IMR-90 (cell line): ENCODE data around the gene COL1A1. TPM values are rescaled to one million over a fixed set of nuclear protein-coding genes. Genes with fewer than 3 reads are reported as not detected.

ENCODE experiments used
- ATAC-seq: fragments of 200-7000 bp; cut with Tn5 transposase; 2 replicates; pipeline ENCODE4 v1.9.1; 2020; ENCODE audit warnings: low read depth, mild to moderate bottlenecking, moderate library complexity
- BruUV-seq: library from RNA; stranded (reverse); fragments of 400-500 nt; replicated peaks from 2 replicates; lab custom pipeline; 2021; lab: Mats Ljungman, UMichigan
- CTCF ChIA-PET: fragments of 300-600 bp; formaldehyde crosslinking; extraction: SDS; loops from one replicate; lab custom pipeline; 2021; ENCODE audit warnings: antibody characterized with exemption; lab: Yijun Ruan, JAX
- POLR2A ChIA-PET: fragments of 300-600 bp; sonication (Branson Sonifier 250); formaldehyde crosslinking; loops from one replicate; lab custom pipeline; 2022; ENCODE audit warnings: antibody characterized with exemption; ENCODE audit not compliant: unreplicated experiment; lab: Charles Lee
- DNase-seq: peaks from one replicate; pipeline ENCODE4 v3.0.0; 2013
- H2AFZ ChIP-seq: replicated peaks from 2 replicates; pipeline ENCODE3; 2013; ENCODE audit warnings: low read length, mild to moderate bottlenecking; ENCODE audit not compliant: poor library complexity
- H2AK5ac ChIP-seq: 2 replicates; pipeline ENCODE4 v1.6.1; 2013; ENCODE audit warnings: low read depth, low read length, inconsistent platforms
- H2AK9ac ChIP-seq: replicated peaks from 2 replicates; pipeline ENCODE3; 2013; ENCODE audit warnings: mild to moderate bottlenecking, low read depth, low read length, moderate library complexity; ENCODE audit not compliant: poor library complexity
- H2BK120ac ChIP-seq: 2 replicates; pipeline ENCODE4 v1.6.1; 2013; ENCODE audit warnings: low read depth, low read length, inconsistent platforms
- H2BK15ac ChIP-seq: 3 replicates; pipeline ENCODE4 v1.6.1; 2013; ENCODE audit warnings: low read depth, low read length, inconsistent platforms
- H2BK20ac ChIP-seq: 2 replicates; pipeline ENCODE4 v1.6.1; 2013; ENCODE audit warnings: low read depth, mild to moderate bottlenecking, inconsistent platforms, low read length, moderate library complexity
- H2BK5ac ChIP-seq: 2 replicates; pipeline ENCODE4 v1.6.1; 2013; ENCODE audit warnings: mild to moderate bottlenecking, low read depth, low read length, inconsistent platforms; ENCODE audit not compliant: poor library complexity, severe bottlenecking
- H3K14ac ChIP-seq: replicated peaks from 2 replicates; pipeline ENCODE4 v1.6.1; 2013; ENCODE audit warnings: low read depth, low read length, inconsistent platforms
- H3K18ac ChIP-seq: 2 replicates; pipeline ENCODE4 v1.6.1; 2013; ENCODE audit warnings: low read depth, low read length, control low read depth
- H3K23ac ChIP-seq: 2 replicates; pipeline ENCODE4 v1.6.1; 2013; ENCODE audit warnings: low read depth, low read length, inconsistent platforms
- H3K27ac ChIP-seq: 2 replicates; pipeline ENCODE4 v1.5.1; 2013; ENCODE audit warnings: mild to moderate bottlenecking, control low read depth, low read length; ENCODE audit not compliant: insufficient read depth
- H3K27me3 ChIP-seq: 2 replicates; pipeline ENCODE4 v1.6.1; 2013; ENCODE audit warnings: low read length; ENCODE audit not compliant: control insufficient read depth, insufficient read depth
- H3K36me3 ChIP-seq: 2 replicates; pipeline ENCODE4 v1.6.1; 2013; ENCODE audit warnings: low read length, mixed read lengths; ENCODE audit not compliant: control insufficient read depth, insufficient read depth
- H3K4ac ChIP-seq: 2 replicates; pipeline ENCODE4 v1.6.1; 2013; ENCODE audit warnings: low read depth, low read length, inconsistent platforms
- H3K4me1 ChIP-seq: 2 replicates; pipeline ENCODE4 v1.6.1; 2013; ENCODE audit warnings: low read length, mixed read lengths; ENCODE audit not compliant: control insufficient read depth, insufficient read depth
- H3K4me2 ChIP-seq: 2 replicates; pipeline ENCODE4 v1.6.1; 2013; ENCODE audit warnings: low read depth, mild to moderate bottlenecking, control low read depth, low read length, moderate library complexity
- H3K4me3 ChIP-seq: 2 replicates; pipeline ENCODE4 v1.5.1; 2013; ENCODE audit warnings: low read depth, mild to moderate bottlenecking, control low read depth, low read length, moderate library complexity; ENCODE audit not compliant: insufficient read depth
- H3K56ac ChIP-seq: 2 replicates; pipeline ENCODE4 v1.6.1; 2013; ENCODE audit warnings: low read length, inconsistent platforms; ENCODE audit not compliant: insufficient read depth; ENCODE audit errors: extremely low read depth
- H3K79me1 ChIP-seq, 2 experiments: 2 replicates each; pipeline ENCODE4 v1.6.1; 2013; ENCODE audit warnings: low read length in 2 of 2, inconsistent platforms in 1 of 2, low read depth in 1 of 2
- H3K9ac ChIP-seq: 2 replicates; pipeline ENCODE4 v1.6.1; 2013; ENCODE audit warnings: low read depth, low read length, control low read depth
- H3K9me1 ChIP-seq: 2 replicates; pipeline ENCODE4 v1.6.1; 2013; ENCODE audit warnings: low read length, inconsistent platforms; ENCODE audit not compliant: insufficient read depth
- H3K9me3 ChIP-seq: 2 replicates; pipeline ENCODE4 v1.6.1; 2013; ENCODE audit warnings: low read length; ENCODE audit not compliant: control insufficient read depth, insufficient read depth
- H4K20me1 ChIP-seq: 2 replicates; pipeline ENCODE4 v1.6.1; 2013; ENCODE audit warnings: low read length, inconsistent platforms; ENCODE audit not compliant: insufficient read depth
- H4K5ac ChIP-seq: 2 replicates; pipeline ENCODE4 v1.6.1; 2013; ENCODE audit warnings: mild to moderate bottlenecking, low read depth, low read length, control low read depth
- H4K8ac ChIP-seq, 2 experiments: 2 replicates each; pipeline ENCODE4 v1.6.1; 2013; ENCODE audit warnings: low read depth in 2 of 2, low read length in 2 of 2, control low read depth in 1 of 2, inconsistent platforms in 1 of 2
- H4K91ac ChIP-seq: 2 replicates; pipeline ENCODE4 v1.6.1; 2013; ENCODE audit warnings: low read depth, low read length, inconsistent platforms; ENCODE audit not compliant: insufficient read depth
- RCOR1 ChIP-seq: IDR thresholded peaks from 2 replicates; pipeline ENCODE4 v1.6.1; 2012; ENCODE audit warnings: mild to moderate bottlenecking, low read length, improper control_type of control experiment; ENCODE audit not compliant: insufficient replicate concordance
- SMC3 ChIP-seq: fragments of 150-350 bp; IDR thresholded peaks from 2 replicates; pipeline ENCODE4 v1.6.1; 2016; ENCODE audit warnings: low read depth, mild to moderate bottlenecking, antibody characterized with exemption, low read length, moderate library complexity
- WGBS, 2 experiments: methylation state at CpG; one replicate each; pipeline versions ENCODE4 v1.1.5 to v1.1.7; 2013; ENCODE audit warnings: missing lambda C conversion rate in 2 of 2; ENCODE audit not compliant: insufficient read length in 1 of 2; ENCODE audit errors: extremely low coverage in 2 of 2; 5-methylcytosine and 5-hydroxymethylcytosine counted together
- dilution Hi-C: fragments of 300-500 bp; cut with HindIII; formaldehyde crosslinking; loops from one replicate; pipeline ENCODE4 v1.14.3; 2018; ENCODE audit warnings: low sequenced_read_pairs; ENCODE audit not compliant: unreplicated experiment
- in situ Hi-C: fragments of 300-500 bp; cut with MboI; formaldehyde crosslinking; loops from 3 replicates; pipeline ENCODE4 v1.14.3; 2019; ENCODE audit warnings: low sequenced_read_pairs, inconsistent platforms, mixed read lengths
- intact Hi-C: fragments of 100-400 bp; cut with micrococcal nuclease; formaldehyde crosslinking; loops from 2 replicates; pipeline ENCODE4 v1.10.0; 2022
- polyA plus RNA-seq, 3 experiments: library from polyadenylated mRNA; depleted of rRNA; stranded (reverse); fragments of >200 nt; gene quantifications; 2 replicates each; pipeline ENCODE4 v1.2.3, GENCODE V29; 2012; ENCODE audit warnings: low replicate concordance in 1 of 3
- total RNA-seq: library from RNA; depleted of rRNA; stranded (reverse); fragments of >200 nt; gene quantifications from 2 replicates; pipeline ENCODE4 v1.2.3, GENCODE V29; 2012

Gene COL1A1
- total and polyA plus RNA-seq, 2 of the 4 experiments (the other 2 are of a cell fraction): 2,180 to 4,350 TPM

DNA sequence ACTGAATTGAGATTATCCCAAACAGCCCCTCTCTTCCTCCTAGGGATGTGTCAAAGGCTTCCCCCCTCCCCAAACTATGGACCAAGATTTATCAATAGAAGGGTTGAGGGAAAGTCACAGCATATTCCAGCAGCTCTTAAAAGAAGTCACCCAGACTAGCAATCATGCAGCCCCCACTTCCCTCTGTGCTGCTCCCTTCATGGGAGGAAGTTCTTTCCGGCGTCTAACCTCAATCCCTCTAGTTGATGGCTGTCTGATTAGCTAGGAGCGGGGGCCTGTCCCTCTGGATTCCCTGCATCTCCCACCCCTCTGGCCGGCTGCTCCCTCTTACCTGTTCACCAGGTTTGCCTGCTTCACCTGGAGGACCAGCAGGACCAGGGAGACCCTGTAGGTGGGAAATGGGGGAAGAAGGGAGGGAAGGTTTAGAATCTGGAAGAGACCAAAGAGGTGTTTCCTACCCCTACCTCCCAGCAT lies 9.2 kb downstream of the COL1A1 start:
- H2AK9ac ChIP-seq: peak overlapping the region; percentile 73
- 0 out of 3 replicates have a peak overlapping the region, but pooled peaks have one; percentile 30 for H2BK15ac ChIP-seq
- peak overlapping the region; percentile 72 for H2BK120ac ChIP-seq
- TF ChIP-seq SMC3 (0 out of 2 replicates have a peak, but pooled peaks have one; percentile 6), RCOR1 (no peak)
- H3K23ac ChIP-seq: peak overlapping the region; percentile 91
- no peaks in the 10 kb centered on the region for H3K9me1 ChIP-seq
- peak overlapping the region; percentile 100 for H3K4ac ChIP-seq
- BruUV-seq: no TSS peak
- intact Hi-C loops (no loop called here), dilution Hi-C loops (no loop called here), in situ Hi-C loops (no loop called here)
- H3K9me3 ChIP-seq: no peaks in the 10 kb centered on the region
- POLR2A ChIA-PET: interaction anchor here (0.9 to 3.6 kb wide), 4 partner anchors 9 to 28 kb away, joined by 3 to 17 read pairs (median 3); partner anchors contain the start of gene COL1A1
- peak overlapping the region; percentile 93 for H3K18ac ChIP-seq
- H2AK5ac ChIP-seq: peak overlapping the region; percentile 93
- H4K8ac ChIP-seq: peak overlapping the region; percentile 65 to 86
- no peaks in the 10 kb centered on the region for H3K27me3 ChIP-seq
- peaks cover 9 to 97% of the 10 kb centered on the region in 2 experiments; a peak in 3 of 4 replicates for H3K79me1 ChIP-seq
- peak overlapping the region; percentile 83 for H4K91ac ChIP-seq
- H2BK5ac ChIP-seq: peak overlapping the region; percentile 99
- CTCF ChIA-PET: no interaction called here
- peak overlapping the region; percentile 91 for H3K14ac ChIP-seq
- H4K5ac ChIP-seq: peak overlapping the region; percentile 83
- peaks cover 51% of the 10 kb centered on the region for H3K4me1 ChIP-seq
- H3K4me3 ChIP-seq: no peak overlapping the region
- H3K9ac ChIP-seq: peak overlapping the region; percentile 58
- 0 out of 2 replicates have a peak overlapping the region, but pooled peaks have one; percentile 8 for H2BK20ac ChIP-seq
- H4K20me1 ChIP-seq: peaks cover 94% of the 10 kb centered on the region
- H3K4me2 ChIP-seq: no peak overlapping the region
- WGBS, 2 experiments: no CpG with 5 or more reads among the region's 4 CpGs
- H3K36me3 ChIP-seq: peaks cover 99% of the 10 kb centered on the region
- DNase-seq: no peak
- H3K56ac ChIP-seq: peak overlapping the region; percentile 88
- H3K27ac ChIP-seq: peak overlapping the region; percentile 99
- no peak for ATAC-seq
- H2AFZ ChIP-seq: peak overlapping the region; percentile 66
